Small intestine (tissue), 7 donors: ENCODE data around the gene INPP5K. TPM values are rescaled to one million over a fixed set of nuclear protein-coding genes. Genes with fewer than 3 reads are reported as not detected.
A peak's percentile ranks its signal among the peaks of the same experiment; 100 is the strongest.

ENCODE experiments used
- DNase-seq, 2 donors: peaks; one replicate each; pipeline versions ENCODE4 v3.0.0 to v3.0.0-alpha.2; 2013
- FAIRE-seq: peaks from 2 replicates; lab custom pipeline; 2012; peaks lifted over from hg19 to GRCh38; lab: Jason Lieb, UNC
- H3K27ac ChIP-seq, 3 donors: one replicate each; pipeline ENCODE4 v1.5.1; 2013; ENCODE audit warnings: low read length in 2 of 3, mild to moderate bottlenecking in 2 of 3, control low read depth in 1 of 3, inconsistent platforms in 1 of 3, low read depth in 1 of 3, moderate library complexity in 1 of 3
- H3K27me3 ChIP-seq, 3 donors: one replicate each; pipeline ENCODE4 v1.6.1; 2013; ENCODE audit warnings: low read length in 3 of 3, inconsistent platforms in 1 of 3; ENCODE audit not compliant: control insufficient read depth in 3 of 3, insufficient read depth in 3 of 3
- H3K36me3 ChIP-seq, 3 donors: one replicate each; pipeline ENCODE4 v1.6.1; 2013; ENCODE audit warnings: low read length in 3 of 3, inconsistent platforms in 1 of 3, low read depth in 1 of 3, mild to moderate bottlenecking in 1 of 3, moderate library complexity in 1 of 3; ENCODE audit not compliant: control insufficient read depth in 3 of 3, insufficient read depth in 2 of 3
- H3K4me1 ChIP-seq, 3 donors: one replicate each; pipeline ENCODE4 v1.6.1; 2013; ENCODE audit warnings: low read length in 2 of 3, inconsistent platforms in 1 of 3, low read depth in 1 of 3, mild to moderate bottlenecking in 1 of 3, moderate library complexity in 1 of 3; ENCODE audit not compliant: control insufficient read depth in 3 of 3, insufficient read depth in 2 of 3
- H3K4me3 ChIP-seq, 3 donors: one replicate each; pipeline ENCODE4 v1.5.1; 2013; ENCODE audit warnings: low read length in 3 of 3, control low read depth in 1 of 3, inconsistent platforms in 1 of 3, low read depth in 1 of 3, mild to moderate bottlenecking in 1 of 3, moderate library complexity in 1 of 3
- H3K9me3 ChIP-seq, 2 donors: one replicate each; pipeline ENCODE4 v1.6.1; 2013; ENCODE audit warnings: low read depth in 1 of 2, low read length in 1 of 2; ENCODE audit not compliant: control insufficient read depth in 2 of 2, insufficient read depth in 1 of 2
- WGBS, 3 donors: extraction: QIAGEN DNeasy Blood & Tissue Kit; methylation state at CpG; one replicate each; pipeline ENCODE4 v1.1.7; 2013; 5-methylcytosine and 5-hydroxymethylcytosine counted together
- polyA plus RNA-seq, 4 donors: library from polyadenylated mRNA; stranded (reverse) in 3 of 4; unstranded in 1 of 4; fragments of 200-250 nt in 3 of 4; fragments of 120-200 nt in 1 of 4; gene quantifications; one replicate each; pipeline versions ENCODE4 v1.2.1 to v1.2.3, GENCODE V29; 2013
- donor health status: healthy with polysubstance abuse.
- donor health status: control.
- donor health status: control.
- donor health status: Bipolar disorder and iron deficiency.
- donor health status: healthy.

The INPP5K gene
- polyA plus RNA-seq, 4 donors, result 17.0 to 28.1 (median 24.3) TPM

DNA sequence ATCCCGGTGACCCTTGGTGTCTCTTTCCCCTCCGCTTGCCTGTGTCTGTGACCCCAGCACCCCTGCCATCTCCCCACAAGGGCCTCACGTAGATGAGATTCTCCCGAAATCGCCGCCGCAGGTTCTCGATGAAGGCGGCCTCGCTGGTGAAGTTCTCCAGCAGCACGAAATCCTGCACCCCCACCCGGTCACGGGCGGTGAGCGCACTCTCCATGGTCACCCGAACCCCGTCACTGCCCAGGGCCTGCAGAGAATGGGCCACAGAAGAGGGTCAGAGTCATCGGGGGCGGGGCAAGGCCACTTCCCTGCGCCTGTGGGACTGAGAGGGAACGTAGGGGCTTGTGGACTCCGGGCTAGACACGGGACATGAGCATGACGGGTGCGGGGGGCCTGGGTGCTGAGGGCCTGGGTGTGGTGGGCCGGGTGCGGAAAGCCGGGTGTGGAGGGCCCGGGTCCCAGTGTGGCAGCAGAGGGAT, 32.3 kb downstream of the INPP5K start:
- Histone ChIP-seq H3K4me3 (no peak overlapping the region), H3K27me3 (no peaks in the 10 kb centered on the region), H3K27ac (peak overlapping the region in 2 of 3 donors; percentile 36 to 96), H3K9me3 (no peaks in the 10 kb centered on the region), H3K36me3 (peaks cover 3 to 45% (median 16%) of the 10 kb centered on the region in 3 donors), H3K4me1 (peaks cover 0 to 38% (median 4%) of the 10 kb centered on the region in 3 donors)
- DNase-seq (no peak), FAIRE-seq (no peak)
- 78 to 89% (median 84%) methylated on average over 27 to 29 of the region's 29 CpGs for WGBS, 3 donors

DNA sequence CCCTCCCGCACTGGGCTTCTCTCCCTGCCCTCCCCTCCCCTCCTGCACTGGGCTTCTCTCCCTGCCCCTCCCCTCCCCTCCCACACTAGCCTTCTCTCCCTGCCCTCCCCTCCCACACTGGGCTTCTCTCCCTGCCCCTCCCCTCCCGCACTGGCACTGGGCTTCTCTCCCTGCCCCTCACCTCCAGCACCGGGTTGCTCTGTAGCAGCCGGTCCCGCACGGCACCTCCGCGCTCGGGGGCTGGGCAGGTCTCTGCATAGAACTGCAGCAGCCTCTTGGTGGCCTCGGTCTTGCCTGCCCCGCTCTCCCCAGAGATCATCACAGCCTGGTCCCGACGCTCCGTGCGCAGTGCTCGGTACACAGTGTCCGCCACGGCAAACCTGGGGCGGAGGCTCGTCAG, 33.7 kb downstream of the INPP5K start:
- Histone ChIP-seq H3K27me3 (no peaks in the 10 kb centered on the region), H3K4me3 (no peak overlapping the region), H3K36me3 (peaks cover 3 to 59% (median 27%) of the 10 kb centered on the region in 3 donors), H3K9me3 (no peaks in the 10 kb centered on the region), H3K4me1 (peaks cover 0 to 28% (median 4%) of the 10 kb centered on the region in 3 donors), H3K27ac (no peak overlapping the region)
- no peak for FAIRE-seq
- 87 to 98% (median 93%) methylated on average over 12 to 20 of the region's 20 CpGs for WGBS, 3 donors
- DNase-seq, result no peak

DNA sequence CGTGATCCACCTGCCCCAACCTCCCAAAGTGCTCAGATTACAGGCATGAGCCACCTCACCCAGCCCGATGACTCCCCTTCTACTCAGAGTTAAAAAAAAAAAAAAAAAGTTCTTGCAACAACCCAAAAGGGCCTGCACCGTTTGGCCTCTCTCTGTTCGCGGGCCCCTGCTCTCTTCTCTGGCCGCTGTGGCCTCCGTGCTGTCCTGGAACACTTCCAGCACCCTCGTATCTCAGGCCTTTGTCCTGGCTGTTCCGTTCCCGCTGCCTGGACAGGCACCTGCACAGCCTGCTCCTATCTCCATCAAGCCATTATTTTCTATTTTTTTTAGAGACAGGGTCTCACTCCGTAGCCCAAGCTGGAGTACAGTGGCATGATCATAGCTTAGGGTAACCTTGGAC, 34.7 kb downstream of the INPP5K start:
- H3K4me3 ChIP-seq, result no peak overlapping the region
- peaks cover 3 to 69% (median 33%) of the 10 kb centered on the region in 3 donors for H3K36me3 ChIP-seq
- no peak overlapping the region for H3K27ac ChIP-seq
- H3K9me3 ChIP-seq, result no peaks in the 10 kb centered on the region
- WGBS, 3 donors, result 74 to 83% (median 80%) methylated on average over 11 of the region's 11 CpGs
- no peaks in the 10 kb centered on the region for H3K27me3 ChIP-seq
- no peak for FAIRE-seq
- DNase-seq, result no peak
- peaks cover 0 to 19% (median 2%) of the 10 kb centered on the region in 3 donors for H3K4me1 ChIP-seq

DNA sequence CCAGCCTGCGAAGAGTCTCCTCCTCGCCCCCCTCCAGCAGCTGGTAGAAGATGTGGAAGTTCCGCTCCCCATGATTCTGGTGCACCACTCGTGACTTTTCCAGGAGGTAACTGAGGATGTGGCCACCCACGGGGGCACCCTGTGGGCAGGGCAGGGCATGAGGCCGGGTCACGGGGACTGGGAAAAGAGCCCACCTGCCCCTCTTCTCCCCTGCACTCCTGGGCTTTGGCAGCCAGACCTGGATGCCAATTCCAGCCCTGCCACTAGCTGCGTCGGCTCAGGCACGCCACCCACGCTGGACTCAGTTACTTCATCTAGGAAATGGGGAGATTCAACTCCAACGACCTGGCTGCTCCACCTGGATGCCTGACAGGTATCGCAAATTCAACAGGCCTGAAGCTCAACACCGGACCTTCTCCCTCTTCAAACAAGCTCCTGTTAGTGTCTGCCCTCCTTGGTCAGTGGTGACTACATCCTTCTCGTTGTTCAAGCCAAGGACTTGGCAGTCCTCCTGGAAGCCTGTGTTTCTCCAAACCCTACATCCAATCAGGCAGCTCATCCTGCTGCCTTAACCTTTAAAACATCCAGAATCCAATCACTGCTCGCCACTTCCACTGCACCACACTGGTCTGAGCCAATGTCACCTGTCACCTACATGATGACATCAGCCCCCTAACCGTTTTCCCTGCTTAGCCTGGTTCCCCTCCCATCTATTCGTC, 35.5 kb downstream of the INPP5K start:
- Histone ChIP-seq H3K27me3 (no peaks in the 10 kb centered on the region), H3K4me3 (no peak overlapping the region), H3K4me1 (peaks cover 0 to 13% (median 0%) of the 10 kb centered on the region in 3 donors), H3K36me3 (peaks cover 3 to 77% (median 35%) of the 10 kb centered on the region in 3 donors), H3K9me3 (no peaks in the 10 kb centered on the region), H3K27ac (no peak overlapping the region)
- DNase-seq (no peak), FAIRE-seq (no peak)
- WGBS, 3 donors, result 85 to 86% (median 85%) methylated on average over 18 of the region's 18 CpGs

DNA sequence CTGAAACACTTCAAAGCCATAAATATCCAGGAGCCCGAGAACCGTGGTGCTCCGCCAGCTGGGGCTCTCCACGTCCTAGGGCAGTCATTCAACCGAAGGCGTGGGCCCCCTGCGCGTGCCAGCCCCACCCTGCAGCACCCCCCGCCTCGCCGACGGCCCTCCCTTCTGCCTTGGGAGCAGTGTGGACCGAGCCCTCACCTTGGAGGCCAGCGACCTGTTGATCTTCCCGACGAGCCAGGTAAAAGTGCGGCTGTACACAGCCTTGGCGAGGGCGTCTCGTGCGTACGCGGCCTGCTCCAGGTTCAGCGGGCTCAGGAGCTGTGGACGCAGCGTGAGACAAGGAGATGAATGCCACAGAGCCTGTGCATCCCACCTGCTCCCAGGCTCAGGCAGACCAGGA, 38.0 kb downstream of the INPP5K start:
- H3K4me1 ChIP-seq, result no peaks in the 10 kb centered on the region
- 91 to 93% (median 93%) methylated on average over 26 of the region's 26 CpGs for WGBS, 3 donors
- no peak overlapping the region for H3K27ac ChIP-seq
- H3K27me3 ChIP-seq, result no peaks in the 10 kb centered on the region
- no peaks in the 10 kb centered on the region for H3K9me3 ChIP-seq
- DNase-seq, result no peak
- H3K36me3 ChIP-seq, result peaks cover 3 to 91% (median 40%) of the 10 kb centered on the region in 3 donors
- no peak overlapping the region for H3K4me3 ChIP-seq
- no peak for FAIRE-seq

DNA sequence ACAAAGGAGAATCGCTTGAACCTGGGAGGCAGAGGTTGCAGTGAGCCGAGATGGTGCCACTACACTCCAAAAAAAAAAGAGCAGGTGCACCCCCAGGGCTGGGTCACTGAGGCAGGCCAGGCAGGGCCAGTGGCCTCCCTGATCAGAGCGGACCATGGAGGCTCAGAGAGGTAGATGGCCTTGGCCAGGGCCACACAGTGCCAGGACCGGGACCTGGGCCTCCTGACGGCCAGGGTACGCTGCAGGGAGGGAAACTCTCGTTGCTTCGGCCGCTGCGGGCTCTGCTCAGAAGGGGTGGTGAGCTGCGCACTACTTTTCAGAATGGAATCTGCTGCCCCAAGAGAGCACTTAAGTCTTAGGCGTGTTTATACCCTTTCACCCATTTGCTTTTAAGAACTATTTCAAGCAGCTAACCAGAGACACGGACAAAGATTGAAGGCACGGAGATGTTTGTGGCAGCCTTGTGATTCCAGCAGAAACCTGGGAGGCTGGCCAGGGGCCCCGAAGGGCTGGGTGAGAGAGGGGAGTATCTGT, 41.0 kb downstream of the INPP5K start:
- WGBS, 3 donors, result 82 to 91% (median 89%) methylated on average over 12 to 15 of the region's 15 CpGs
- DNase-seq (no peak), FAIRE-seq (no peak)
- Histone ChIP-seq H3K27me3 (no peaks in the 10 kb centered on the region), H3K27ac (no peak overlapping the region), H3K4me3 (no peak overlapping the region), H3K9me3 (no peaks in the 10 kb centered on the region), H3K4me1 (no peaks in the 10 kb centered on the region), H3K36me3 (peaks cover 8 to 93% (median 46%) of the 10 kb centered on the region in 3 donors)

DNA sequence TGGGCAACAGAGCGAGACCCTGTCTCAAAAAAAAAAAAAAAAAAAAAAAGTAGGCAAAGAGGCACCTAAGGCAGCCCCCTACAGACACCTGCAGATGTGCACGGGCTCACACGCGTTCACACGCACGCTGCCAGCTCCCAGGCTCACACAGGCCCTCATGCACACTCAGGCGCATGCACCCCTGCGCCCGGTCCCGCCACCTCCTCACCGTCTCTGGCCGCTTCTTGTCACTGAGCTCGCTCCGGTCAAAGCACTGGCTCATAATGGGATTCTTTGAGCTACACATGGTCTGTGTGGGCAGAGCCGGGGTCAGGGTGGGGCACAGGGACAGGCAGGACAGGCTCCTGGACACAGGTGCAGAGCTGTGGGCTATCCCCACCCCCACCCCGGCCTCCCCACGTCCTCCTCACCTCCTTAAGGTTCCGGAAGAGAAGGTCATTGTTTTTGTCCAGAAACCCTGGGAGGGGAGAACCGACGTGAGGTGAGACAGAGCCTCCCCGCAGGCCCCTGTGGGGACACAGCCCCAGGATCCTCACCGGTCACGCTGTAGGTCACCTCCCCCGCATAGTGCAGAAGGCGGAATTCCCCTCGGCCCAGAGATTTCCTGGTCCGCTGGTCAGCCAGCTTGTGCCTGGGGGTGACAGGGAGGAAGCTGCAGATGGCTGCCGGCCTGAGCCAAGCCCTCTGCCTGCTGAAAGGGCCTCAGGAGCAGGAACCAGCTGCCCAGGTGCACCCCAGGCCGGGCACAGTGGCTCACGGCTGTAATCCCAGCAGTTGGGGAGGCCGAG, 41.8 kb downstream of the INPP5K start:
- H3K27ac ChIP-seq, result no peak overlapping the region
- no peaks in the 10 kb centered on the region for H3K9me3 ChIP-seq
- FAIRE-seq (no peak), DNase-seq (no peak)
- H3K4me3 ChIP-seq, result no peak overlapping the region
- peaks cover 11 to 97% (median 50%) of the 10 kb centered on the region in 3 donors for H3K36me3 ChIP-seq
- WGBS, 3 donors, result 83 to 92% (median 85%) methylated on average over 30 to 31 of the region's 31 CpGs
- H3K27me3 ChIP-seq, result no peaks in the 10 kb centered on the region
- H3K4me1 ChIP-seq, result no peaks in the 10 kb centered on the region

DNA sequence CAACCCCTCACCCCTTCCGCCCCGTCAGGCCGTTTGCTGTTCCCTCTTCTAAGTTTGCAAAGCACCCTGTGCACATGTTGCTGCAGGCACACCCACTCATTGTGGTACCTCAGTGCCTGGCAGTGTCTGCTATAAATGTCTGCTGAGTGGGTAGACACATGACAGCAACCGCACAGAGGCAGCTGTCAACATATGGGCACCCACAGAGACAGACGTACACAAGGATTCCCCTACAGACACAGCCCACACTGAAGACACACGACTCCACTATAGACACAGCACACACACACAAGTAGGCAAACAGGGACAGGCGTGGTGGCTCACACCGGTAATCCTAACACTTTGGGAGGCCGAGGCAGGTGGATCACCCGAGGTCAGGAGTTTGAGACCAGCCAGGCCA, 42.6 kb downstream of the INPP5K start:
- Histone ChIP-seq H3K4me3 (no peak overlapping the region), H3K4me1 (peaks cover 0 to 2% (median 0%) of the 10 kb centered on the region in 3 donors), H3K9me3 (peaks cover 0 to 4% of the 10 kb centered on the region in 2 donors), H3K36me3 (peaks cover 11 to 96% (median 48%) of the 10 kb centered on the region in 3 donors), H3K27me3 (no peaks in the 10 kb centered on the region), H3K27ac (no peak overlapping the region)
- WGBS, 3 donors, result 82 to 91% (median 84%) methylated on average over 10 of the region's 10 CpGs
- no peak for FAIRE-seq
- no peak for DNase-seq
